ENCODE measurements around the gene BBOX1. TPM values are rescaled to one million over a fixed set of nuclear protein-coding genes. Genes with fewer than 3 reads are reported as not detected.
A peak's percentile ranks its signal among the peaks of the same experiment; 100 is the strongest.

The BBOX1 gene, protein sequence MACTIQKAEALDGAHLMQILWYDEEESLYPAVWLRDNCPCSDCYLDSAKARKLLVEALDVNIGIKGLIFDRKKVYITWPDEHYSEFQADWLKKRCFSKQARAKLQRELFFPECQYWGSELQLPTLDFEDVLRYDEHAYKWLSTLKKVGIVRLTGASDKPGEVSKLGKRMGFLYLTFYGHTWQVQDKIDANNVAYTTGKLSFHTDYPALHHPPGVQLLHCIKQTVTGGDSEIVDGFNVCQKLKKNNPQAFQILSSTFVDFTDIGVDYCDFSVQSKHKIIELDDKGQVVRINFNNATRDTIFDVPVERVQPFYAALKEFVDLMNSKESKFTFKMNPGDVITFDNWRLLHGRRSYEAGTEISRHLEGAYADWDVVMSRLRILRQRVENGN
- 0.06 TPM for polyA plus RNA-seq (2013, experiment 1 of 2)
- polyA plus RNA-seq (2013, experiment 2 of 2), result 0.10 TPM

DNA sequence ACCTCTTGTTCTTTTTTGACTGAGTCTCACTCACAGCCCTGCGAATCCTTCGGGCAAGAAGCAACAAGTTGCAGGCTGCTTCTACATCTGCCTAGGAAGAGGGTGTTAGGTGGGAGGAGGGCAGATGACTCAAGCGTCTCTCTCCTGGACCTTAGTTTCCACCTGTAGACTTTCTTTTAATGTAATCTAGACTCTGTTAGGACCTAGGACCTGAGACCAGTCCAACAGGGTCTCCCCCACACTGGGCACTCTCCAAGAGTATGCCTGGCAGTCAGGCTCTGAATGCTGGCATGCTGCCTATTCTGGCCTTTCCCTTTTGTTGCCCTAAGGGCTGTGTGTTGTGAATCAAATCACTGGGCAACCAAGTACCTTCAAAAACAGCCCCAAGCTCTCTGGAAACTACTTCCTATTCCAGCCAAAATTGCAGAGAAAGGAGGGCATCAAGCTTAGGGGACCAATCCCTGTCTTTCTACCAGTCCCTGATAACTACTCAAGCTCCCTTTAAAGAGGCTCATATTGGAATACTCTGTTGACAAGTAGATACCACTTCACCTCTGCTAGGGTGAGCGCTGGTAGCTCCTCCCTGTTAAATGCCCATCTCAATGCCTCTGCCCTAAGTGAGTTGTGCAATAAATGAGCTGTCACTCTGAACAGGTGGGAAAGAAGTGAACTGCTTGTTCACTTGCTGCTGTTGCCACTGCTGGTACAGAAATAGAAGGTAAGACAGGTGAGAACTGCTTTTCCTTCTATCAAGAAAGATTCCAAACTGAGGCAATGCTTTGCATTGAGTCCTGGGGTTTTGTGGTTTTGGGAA lies at the start of gene BBOX1:
BBOX1 (plus strand) TSS at position 514 of the 814 bp plus-strand sequence. CDS start 14,616 bp downstream, outside the sequence.
- H3K14ac ChIP-seq (ENCODE audit: low read length in 2 of 2), result no peak within 1 kb of the TSS
- no peak within 1 kb of the TSS for H2AK5ac ChIP-seq (ENCODE audit: low read length, severe bottlenecking)
- no peak within 1 kb of the TSS for H3K18ac ChIP-seq (ENCODE audit: low read depth in 1 of 2, low read length in 2 of 2)
- no peak within 1 kb of the TSS for H2BK12ac ChIP-seq (ENCODE audit: low read length in 2 of 2)
- no peak within 1 kb of the TSS for H3K23ac ChIP-seq (ENCODE audit: low read length in 2 of 2)
- H3K9ac ChIP-seq (ENCODE audit: low read length), result no peak within 1 kb of the TSS
- no peaks in the 10 kb centered on the region for H3K4me1 ChIP-seq (ENCODE audit: control insufficient read depth, insufficient read depth, low read depth, low read length)
- H2BK120ac ChIP-seq (ENCODE audit: low read depth, low read length), result no peak within 1 kb of the TSS
- no peak for DNase-seq
- no peak within 1 kb of the TSS for H4K91ac ChIP-seq (ENCODE audit: low read length)
- H2BK5ac ChIP-seq (ENCODE audit: low read depth, low read length, poor library complexity, severe bottlenecking), result no peak within 1 kb of the TSS
- no peak within 1 kb of the TSS for H3K4me2 ChIP-seq (ENCODE audit: low read length, poor library complexity, severe bottlenecking)
- 68% methylated on average over 4 of the region's 4 CpGs for WGBS
- H3K36me3 ChIP-seq (ENCODE audit: control insufficient read depth in 1 of 2, insufficient read depth in 2 of 2, low read depth in 1 of 2, low read length in 2 of 2), result no peaks in the 10 kb centered on the region
- peaks cover 23% of the 10 kb centered on the region for H3K9me3 ChIP-seq (ENCODE audit: control insufficient read depth, low read length)
- H4K8ac ChIP-seq (ENCODE audit: low read length), result peak within 1 kb of the TSS; percentile 37
- no peak within 1 kb of the TSS for H3K4ac ChIP-seq (ENCODE audit: low read depth in 1 of 2, low read length in 2 of 2)
- no peak within 1 kb of the TSS for H3K4me3 ChIP-seq (ENCODE audit: insufficient read depth in 1 of 2, low read depth in 1 of 2, low read length in 2 of 2)
- no peak within 1 kb of the TSS for H2BK15ac ChIP-seq (ENCODE audit: low read depth, poor library complexity, severe bottlenecking)
- no peak within 1 kb of the TSS for H3K27ac ChIP-seq (ENCODE audit: low read length, poor library complexity, severe bottlenecking)
- no peak within 1 kb of the TSS for H2AFZ ChIP-seq (ENCODE audit: low read depth, low read length)
- no peaks in the 10 kb centered on the region for H3K27me3 ChIP-seq (ENCODE audit: control insufficient read depth in 1 of 2, insufficient read depth in 1 of 2, low read length in 2 of 2)
- H3K79me1 ChIP-seq (replicated peaks; ENCODE audit: low read length, poor library complexity, severe bottlenecking), result no peaks in the 10 kb centered on the region

DNA sequence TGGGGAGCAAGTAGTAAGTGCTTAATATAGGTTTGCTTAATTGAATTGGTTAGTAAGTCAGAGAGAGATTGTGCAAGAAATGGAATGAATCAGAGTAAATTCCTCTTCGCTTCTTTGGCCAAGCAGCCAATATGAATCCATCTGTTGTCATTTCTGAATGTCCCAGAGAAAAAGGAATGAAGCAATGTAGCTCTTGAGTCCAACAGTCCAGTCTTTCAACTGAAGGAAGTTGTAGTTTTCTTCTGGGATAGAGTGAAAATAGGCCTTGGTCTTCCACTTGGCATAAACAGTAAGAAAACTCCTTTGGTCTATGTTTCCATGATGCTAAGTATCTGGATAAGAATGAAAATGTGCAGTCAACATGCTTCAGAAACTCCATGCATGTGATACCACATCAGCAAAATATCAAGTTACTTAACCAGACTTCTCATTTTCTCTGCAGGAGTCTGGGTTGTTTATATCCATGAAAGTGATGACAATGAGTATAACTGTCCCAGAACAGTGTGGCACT lies 48.5 kb upstream of the BBOX1 start:
- H3K4me3 ChIP-seq (ENCODE audit: insufficient read depth in 1 of 2, low read depth in 1 of 2, low read length in 2 of 2), result no peak overlapping the region
- WGBS, result 65% methylated on average over 1 of the region's 1 CpG
- no peak overlapping the region for H2BK120ac ChIP-seq (ENCODE audit: low read depth, low read length)
- no peak overlapping the region for H2BK15ac ChIP-seq (ENCODE audit: low read depth, poor library complexity, severe bottlenecking)
- H3K36me3 ChIP-seq (ENCODE audit: control insufficient read depth in 1 of 2, insufficient read depth in 2 of 2, low read depth in 1 of 2, low read length in 2 of 2), result no peaks in the 10 kb centered on the region
- H2BK5ac ChIP-seq (ENCODE audit: low read depth, low read length, poor library complexity, severe bottlenecking), result no peak overlapping the region
- H4K8ac ChIP-seq (ENCODE audit: low read length), result no peak overlapping the region
- peak; percentile 90 for DNase-seq
- peaks cover 6% of the 10 kb centered on the region for H3K4me1 ChIP-seq (ENCODE audit: control insufficient read depth, insufficient read depth, low read depth, low read length)
- no peak overlapping the region for H4K91ac ChIP-seq (ENCODE audit: low read length)
- H3K79me1 ChIP-seq (replicated peaks; ENCODE audit: low read length, poor library complexity, severe bottlenecking), result no peaks in the 10 kb centered on the region
- H2AK5ac ChIP-seq (ENCODE audit: low read length, severe bottlenecking), result no peak overlapping the region
- no peak overlapping the region for H3K4ac ChIP-seq (ENCODE audit: low read depth in 1 of 2, low read length in 2 of 2)
- H2BK12ac ChIP-seq (ENCODE audit: low read length in 2 of 2), result no peak overlapping the region
- no peak overlapping the region for H3K23ac ChIP-seq (ENCODE audit: low read length in 2 of 2)
- H3K18ac ChIP-seq (ENCODE audit: low read depth in 1 of 2, low read length in 2 of 2), result peak overlapping the region in 1 of 2 experiments; percentile 66
- no peak overlapping the region for H2AFZ ChIP-seq (ENCODE audit: low read depth, low read length)
- H3K27me3 ChIP-seq (ENCODE audit: control insufficient read depth in 1 of 2, insufficient read depth in 1 of 2, low read length in 2 of 2), result no peaks in the 10 kb centered on the region
- no peak overlapping the region for H3K4me2 ChIP-seq (ENCODE audit: low read length, poor library complexity, severe bottlenecking)
- no peaks in the 10 kb centered on the region for H3K9me3 ChIP-seq (ENCODE audit: control insufficient read depth, low read length)
- H3K14ac ChIP-seq (ENCODE audit: low read length in 2 of 2), result no peak overlapping the region
- H3K27ac ChIP-seq (ENCODE audit: low read length, poor library complexity, severe bottlenecking), result peak overlapping the region; percentile 17
- peak overlapping the region; percentile 31 for H3K9ac ChIP-seq (ENCODE audit: low read length)

DNA sequence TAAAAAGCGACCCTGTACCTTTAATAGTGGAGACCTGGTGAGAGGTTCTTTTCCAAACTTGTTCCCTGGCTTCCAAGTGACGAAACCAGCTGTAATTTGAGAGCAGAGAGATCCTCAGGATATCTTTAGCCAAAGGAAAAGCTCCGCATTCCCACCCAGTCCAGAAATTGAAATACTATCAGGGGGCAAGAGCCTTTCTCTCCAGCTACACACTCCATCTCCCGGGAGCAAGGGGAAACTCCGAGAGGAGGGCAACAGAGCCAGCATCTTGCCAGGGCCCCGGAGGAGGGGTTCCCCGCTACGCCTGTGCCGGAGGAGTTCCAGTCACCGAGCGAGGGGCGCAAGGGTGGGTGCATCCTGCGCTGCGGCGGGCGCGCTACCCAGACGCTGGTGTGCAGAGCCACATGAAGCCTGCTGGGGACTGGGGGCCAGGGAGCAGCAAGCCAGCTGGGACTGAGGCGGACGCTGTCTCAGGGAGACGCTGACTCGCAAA lies 46.6 kb upstream of the BBOX1 start, which contains the start of gene FIBIN:
FIBIN (plus strand) TSS at position 148 of the 493 bp plus-strand sequence. CDS start 415 bp downstream, outside the sequence.
- Histone ChIP-seq H3K27me3 (ENCODE audit: control insufficient read depth in 1 of 2, insufficient read depth in 1 of 2, low read length in 2 of 2) (no peaks in the 10 kb centered on the region), H3K23ac (ENCODE audit: low read length in 2 of 2) (peak within 1 kb of the TSS in 1 of 2 experiments; percentile 6), H3K4ac (ENCODE audit: low read depth in 1 of 2, low read length in 2 of 2) (peak within 1 kb of the TSS; percentile 19 to 40), H3K14ac (ENCODE audit: low read length in 2 of 2) (peak within 1 kb of the TSS in 1 of 2 experiments; percentile 89), H3K4me3 (ENCODE audit: insufficient read depth in 1 of 2, low read depth in 1 of 2, low read length in 2 of 2) (peak within 1 kb of the TSS; percentile 56 to 87), H3K18ac (ENCODE audit: low read depth in 1 of 2, low read length in 2 of 2) (peak within 1 kb of the TSS; percentile 76 to 84), H3K27ac (ENCODE audit: low read length, poor library complexity, severe bottlenecking) (no peak within 1 kb of the TSS), H4K91ac (ENCODE audit: low read length) (peak within 1 kb of the TSS; percentile 83), H3K36me3 (ENCODE audit: control insufficient read depth in 1 of 2, insufficient read depth in 2 of 2, low read depth in 1 of 2, low read length in 2 of 2) (no peaks in the 10 kb centered on the region), H2BK120ac (ENCODE audit: low read depth, low read length) (peak within 1 kb of the TSS; percentile 27), H3K9ac (ENCODE audit: low read length) (peak within 1 kb of the TSS; percentile 85), H2AFZ (ENCODE audit: low read depth, low read length) (peak within 1 kb of the TSS; percentile 30), H2AK5ac (ENCODE audit: low read length, severe bottlenecking) (no peak within 1 kb of the TSS), H2BK15ac (ENCODE audit: low read depth, poor library complexity, severe bottlenecking) (no peak within 1 kb of the TSS), H2BK5ac (ENCODE audit: low read depth, low read length, poor library complexity, severe bottlenecking) (no peak within 1 kb of the TSS), H4K8ac (ENCODE audit: low read length) (peak within 1 kb of the TSS; percentile 93), H2BK12ac (ENCODE audit: low read length in 2 of 2) (peak within 1 kb of the TSS; percentile 88 to 98), H3K79me1 (replicated peaks; ENCODE audit: low read length, poor library complexity, severe bottlenecking) (no peaks in the 10 kb centered on the region), H3K4me2 (ENCODE audit: low read length, poor library complexity, severe bottlenecking) (peak within 1 kb of the TSS; percentile 90), H3K9me3 (ENCODE audit: control insufficient read depth, low read length) (no peaks in the 10 kb centered on the region), H3K4me1 (ENCODE audit: control insufficient read depth, insufficient read depth, low read depth, low read length) (peaks cover 6% of the 10 kb centered on the region)
- DNase-seq, result peak; percentile 67
- WGBS, result 17% methylated on average over 22 of the region's 22 CpGs

Measured in mesenchymal stem cell (in vitro differentiated cells and primary cell).